ENCODE data around the gene CTBP2.

Gene CTBP2

DNA sequence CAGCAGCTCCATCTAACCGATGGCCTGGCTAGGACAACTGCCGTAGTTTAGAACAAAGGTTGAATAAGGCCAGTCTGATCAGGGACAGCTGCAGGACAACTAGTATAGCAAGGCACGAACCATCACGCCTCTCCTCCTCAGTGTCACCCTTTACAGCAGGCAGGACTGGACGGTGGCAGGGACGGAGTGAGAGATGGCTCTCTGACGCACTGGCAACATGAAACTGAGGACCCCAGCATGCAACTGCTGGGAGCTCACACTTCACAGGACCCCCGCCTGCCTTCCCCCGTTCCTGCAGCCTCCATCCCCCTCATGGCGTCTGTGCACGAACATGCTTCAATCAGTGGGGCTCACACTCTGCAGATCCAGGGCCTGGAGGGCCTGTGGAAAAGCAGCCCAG lies 164.8 kb downstream of the CTBP2 start:
- no peak overlapping the region for H3K4me3 ChIP-seq (replicated peaks in 1 of 2; ENCODE audit: low read depth in 2 of 2, low read length in 2 of 2)
- TF ChIP-seq, protein P1, sequence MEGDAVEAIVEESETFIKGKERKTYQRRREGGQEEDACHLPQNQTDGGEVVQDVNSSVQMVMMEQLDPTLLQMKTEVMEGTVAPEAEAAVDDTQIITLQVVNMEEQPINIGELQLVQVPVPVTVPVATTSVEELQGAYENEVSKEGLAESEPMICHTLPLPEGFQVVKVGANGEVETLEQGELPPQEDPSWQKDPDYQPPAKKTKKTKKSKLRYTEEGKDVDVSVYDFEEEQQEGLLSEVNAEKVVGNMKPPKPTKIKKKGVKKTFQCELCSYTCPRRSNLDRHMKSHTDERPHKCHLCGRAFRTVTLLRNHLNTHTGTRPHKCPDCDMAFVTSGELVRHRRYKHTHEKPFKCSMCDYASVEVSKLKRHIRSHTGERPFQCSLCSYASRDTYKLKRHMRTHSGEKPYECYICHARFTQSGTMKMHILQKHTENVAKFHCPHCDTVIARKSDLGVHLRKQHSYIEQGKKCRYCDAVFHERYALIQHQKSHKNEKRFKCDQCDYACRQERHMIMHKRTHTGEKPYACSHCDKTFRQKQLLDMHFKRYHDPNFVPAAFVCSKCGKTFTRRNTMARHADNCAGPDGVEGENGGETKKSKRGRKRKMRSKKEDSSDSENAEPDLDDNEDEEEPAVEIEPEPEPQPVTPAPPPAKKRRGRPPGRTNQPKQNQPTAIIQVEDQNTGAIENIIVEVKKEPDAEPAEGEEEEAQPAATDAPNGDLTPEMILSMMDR (IDR thresholded peaks at IDR 0.05; ENCODE audit: low read depth, low read length), result no peak
- DNase-seq (ENCODE audit: low read depth in 2 of 2), result no peak

DNA sequence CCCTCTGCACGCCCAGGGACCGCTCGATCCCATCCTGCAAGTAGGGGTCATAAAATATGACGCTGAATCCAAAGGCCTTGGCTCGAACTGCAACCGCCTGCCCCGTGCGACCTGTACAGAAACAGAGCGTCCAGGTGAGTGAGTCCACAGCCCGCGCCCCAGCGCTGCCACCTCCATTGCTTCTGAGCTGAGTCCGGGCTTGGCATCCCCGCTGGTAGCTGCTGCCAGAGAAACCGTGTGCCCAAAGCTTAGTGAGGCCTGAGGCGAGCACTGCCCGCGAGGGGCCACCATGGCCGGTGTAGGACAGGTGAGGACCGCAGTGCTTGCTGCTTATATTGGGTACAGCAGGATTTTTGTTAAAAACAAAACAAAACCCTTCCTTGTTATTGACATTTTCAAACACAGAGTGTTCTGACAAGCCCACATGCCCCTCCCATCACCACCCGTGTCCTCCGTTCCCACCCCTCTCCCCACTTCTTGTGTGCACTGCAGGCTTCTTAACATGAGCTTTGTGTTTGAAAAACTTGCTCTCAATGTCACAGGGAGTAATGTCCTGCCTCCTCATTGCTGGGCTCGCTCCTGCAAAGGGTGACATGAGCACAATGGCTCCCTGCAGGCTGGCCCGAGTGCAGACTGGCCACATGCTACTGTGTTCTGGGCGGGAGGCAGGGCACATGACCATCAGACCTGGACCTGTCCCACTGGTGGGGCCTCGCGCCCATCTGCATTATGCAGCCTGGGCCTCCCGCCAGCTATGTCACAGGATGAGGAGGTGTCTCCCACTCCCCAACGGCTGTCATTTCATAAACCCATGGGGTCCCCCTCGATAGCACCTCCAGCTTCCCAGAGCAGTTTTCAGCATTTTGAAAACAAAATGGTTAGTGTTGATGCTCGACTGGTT lies 165.5 kb downstream of the CTBP2 start:
- no peak overlapping the region for H3K4me3 ChIP-seq (replicated peaks in 1 of 2; ENCODE audit: low read depth in 2 of 2, low read length in 2 of 2)
- DNase-seq (ENCODE audit: low read depth in 2 of 2), result no peak
- TF ChIP-seq, protein P1 (IDR thresholded peaks at IDR 0.05; ENCODE audit: low read depth, low read length), result no peak

- H3K4me3 ChIP-seq (replicated peaks in 1 of 2; ENCODE audit: low read depth in 2 of 2, low read length in 2 of 2), result no peak overlapping the region
- TF ChIP-seq, protein P1 (IDR thresholded peaks at IDR 0.05; ENCODE audit: low read depth, low read length), result no peak
- no peak for DNase-seq (ENCODE audit: low read depth in 2 of 2)
Observed at GRCh38 chr10:124993736-124994451, 166.5 kb downstream of the CTBP2 start.

GRCh38 chr10:124993345-124993708 lies 167.0 kb downstream of the CTBP2 start:
- TF ChIP-seq, protein P1 (IDR thresholded peaks at IDR 0.05; ENCODE audit: low read depth, low read length), result no peak
- no peak overlapping the region for H3K4me3 ChIP-seq (replicated peaks in 1 of 2; ENCODE audit: low read depth in 2 of 2, low read length in 2 of 2)
- no peak for DNase-seq (ENCODE audit: low read depth in 2 of 2)

DNA sequence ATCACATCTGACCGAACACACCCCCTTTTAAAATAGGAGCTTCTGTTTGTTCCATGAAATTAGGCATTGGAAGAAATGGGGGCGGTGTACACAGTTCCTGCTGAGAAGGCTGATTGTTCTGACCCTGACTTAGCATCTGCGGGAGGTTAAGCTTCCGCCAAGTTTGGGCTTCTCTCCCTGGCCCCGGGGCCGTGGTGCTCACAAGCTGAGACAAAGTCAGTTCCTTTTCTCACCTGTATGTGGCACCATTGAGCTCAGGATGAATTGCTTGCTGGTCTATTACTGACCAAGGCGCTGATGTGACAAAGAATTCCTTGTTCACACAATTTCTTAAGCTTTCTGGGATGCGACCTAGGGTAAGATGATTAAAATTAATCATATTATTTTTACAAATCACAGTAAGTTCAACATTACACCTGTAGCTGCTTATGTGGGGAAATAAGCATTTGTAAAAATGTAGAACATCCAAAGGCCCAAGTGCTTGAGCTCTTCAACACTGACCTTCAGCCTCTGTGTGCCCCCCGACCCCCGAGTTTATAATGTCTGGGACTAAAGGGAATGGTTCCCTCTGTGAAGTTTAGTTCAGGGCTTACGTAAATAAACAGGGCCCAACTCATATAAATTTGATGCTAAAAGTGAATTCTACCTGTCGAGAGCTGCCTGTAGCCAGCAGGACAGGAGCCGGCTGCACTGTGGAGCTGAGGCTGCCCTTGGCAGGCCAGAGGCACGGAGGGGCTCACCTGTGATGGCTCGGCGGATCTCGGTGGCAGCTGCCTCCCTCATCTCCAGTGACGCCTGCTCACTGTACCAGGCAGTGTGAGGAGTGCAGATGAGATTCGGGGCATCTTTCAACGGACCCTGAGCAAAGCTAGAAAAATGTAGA lies 167.7 kb downstream of the CTBP2 start:
- DNase-seq (ENCODE audit: low read depth in 2 of 2), result peak; percentile 79 to 89
- H3K4me3 ChIP-seq (replicated peaks in 1 of 2; ENCODE audit: low read depth in 2 of 2, low read length in 2 of 2), result no peak overlapping the region
- TF ChIP-seq, protein P1 (IDR thresholded peaks at IDR 0.05; ENCODE audit: low read depth, low read length), result peak; percentile 58

- TF ChIP-seq, protein P1 (IDR thresholded peaks at IDR 0.05; ENCODE audit: low read depth, low read length), result no peak
- DNase-seq (ENCODE audit: low read depth in 2 of 2), result no peak
- H3K4me3 ChIP-seq (replicated peaks in 1 of 2; ENCODE audit: low read depth in 2 of 2, low read length in 2 of 2), result no peak overlapping the region
Observed at GRCh38 chr10:124991835-124992234, 168.5 kb downstream of the CTBP2 start.
